Activated naive CD8-positive, alpha-beta T cell treated with anti-CD3 and anti-CD28 coated beads, Interleukin-2, amount 10 ng/mL, durations not matched to agents 7 days and 5 days (primary cell): Measurements from ENCODE around the gene TOX2. TPM values are rescaled to one million over a fixed set of nuclear protein-coding genes. Genes with fewer than 3 reads are reported as not detected.

Source experiments
- ATAC-seq: fragments of 150-1000 bp; cut with Tn5 transposase; one replicate; pipeline ENCODE4 v1.10.0; 2021; ENCODE audit warnings: low read depth, moderate library complexity
- POLR2A ChIA-PET: fragments of 350-600 bp; sonication (Branson Sonifier 250); formaldehyde crosslinking; loops from one replicate; lab custom pipeline; 2021; ENCODE audit warnings: antibody characterized with exemption; lab: Charles Lee
- DNase-seq: peaks from one replicate; pipeline ENCODE4 v3.0.0; 2021
- H3K27ac Mint-ChIP-seq: one replicate; pipeline ENCODE4 v1.8.0; 2022; ENCODE audit warnings: mild to moderate bottlenecking, mixed read lengths
- H3K27me3 Mint-ChIP-seq: one replicate; pipeline ENCODE4 v1.8.0; 2022; ENCODE audit warnings: mild to moderate bottlenecking, moderate library complexity, mixed read lengths
- H3K36me3 Mint-ChIP-seq: one replicate; pipeline ENCODE4 v1.8.0; 2021; ENCODE audit warnings: mild to moderate bottlenecking, mixed read lengths
- H3K4me1 Mint-ChIP-seq: one replicate; pipeline ENCODE4 v1.8.0; 2021; ENCODE audit warnings: mixed read lengths
- H3K4me3 Mint-ChIP-seq: one replicate; pipeline ENCODE4 v1.8.0; 2022; ENCODE audit warnings: mild to moderate bottlenecking, moderate library complexity, mixed read lengths
- H3K9me3 Mint-ChIP-seq: one replicate; pipeline ENCODE4 v1.8.0; 2021; ENCODE audit warnings: mixed read lengths
- total RNA-seq, 2 experiments: library from RNA; stranded (reverse); gene quantifications; one replicate each; pipeline ENCODE4 v1.2.3, GENCODE V29; 2021

TOX2 gene
- total RNA-seq, 2 experiments from 2014 or later: 0.26 to 0.44 TPM

- POLR2A ChIA-PET: no interaction called here
- H3K9me3 Mint-ChIP-seq: no peaks in the 10 kb centered on the region
- peaks cover 3% of the 10 kb centered on the region for H3K36me3 Mint-ChIP-seq
- no peak for ATAC-seq
- peaks cover 44% of the 10 kb centered on the region for H3K4me1 Mint-ChIP-seq
- H3K27me3 Mint-ChIP-seq: peaks cover 45% of the 10 kb centered on the region
- H3K4me3 Mint-ChIP-seq: no peak overlapping the region
- no peak overlapping the region for H3K27ac Mint-ChIP-seq
- no peak for DNase-seq
Measured at GRCh38 chr20:44021186-44021585, 106.5 kb downstream of the TOX2 start.

GRCh38 chr20:44021900-44022299 lies 107.2 kb downstream of the TOX2 start:
- POLR2A ChIA-PET: no interaction called here
- Mint-ChIP-seq H3K27ac (no peak overlapping the region), H3K9me3 (no peaks in the 10 kb centered on the region), H3K4me1 (peaks cover 44% of the 10 kb centered on the region), H3K36me3 (peaks cover 3% of the 10 kb centered on the region), H3K27me3 (peaks cover 44% of the 10 kb centered on the region), H3K4me3 (no peak overlapping the region)
- DNase-seq (no peak), ATAC-seq (no peak)

GRCh38 chr20:44022464-44022863 lies 107.8 kb downstream of the TOX2 start:
- POLR2A ChIA-PET: no interaction called here
- Mint-ChIP-seq H3K4me1 (peaks cover 46% of the 10 kb centered on the region), H3K36me3 (peaks cover 3% of the 10 kb centered on the region), H3K27me3 (peaks cover 43% of the 10 kb centered on the region), H3K27ac (no peak overlapping the region), H3K4me3 (no peak overlapping the region), H3K9me3 (no peaks in the 10 kb centered on the region)
- DNase-seq (no peak), ATAC-seq (no peak)

GRCh38 chr20:44023515-44024371 lies 109.1 kb downstream of the TOX2 start:
- ATAC-seq (no peak), DNase-seq (no peak)
- peaks cover 50% of the 10 kb centered on the region for H3K4me1 Mint-ChIP-seq
- H3K4me3 Mint-ChIP-seq: no peak overlapping the region
- H3K27me3 Mint-ChIP-seq: peaks cover 43% of the 10 kb centered on the region
- no peaks in the 10 kb centered on the region for H3K9me3 Mint-ChIP-seq
- H3K27ac Mint-ChIP-seq: no peak overlapping the region
- POLR2A ChIA-PET: interaction anchor here (0.8 kb wide), 1 partner anchor 84 kb away, joined by 6 read pairs; no protein-coding TSS in a partner anchor
- H3K36me3 Mint-ChIP-seq: peaks cover 3% of the 10 kb centered on the region

GRCh38 chr20:44024820-44025580 lies 110.3 kb downstream of the TOX2 start:
- ATAC-seq (no peak), DNase-seq (no peak)
- H3K36me3 Mint-ChIP-seq: peaks cover 3% of the 10 kb centered on the region
- H3K27me3 Mint-ChIP-seq: peaks cover 44% of the 10 kb centered on the region
- no peak overlapping the region for H3K27ac Mint-ChIP-seq
- H3K4me1 Mint-ChIP-seq: peaks cover 50% of the 10 kb centered on the region
- H3K4me3 Mint-ChIP-seq: no peak overlapping the region
- POLR2A ChIA-PET: no interaction called here
- no peaks in the 10 kb centered on the region for H3K9me3 Mint-ChIP-seq

- no peak for DNase-seq
- Mint-ChIP-seq H3K9me3 (no peaks in the 10 kb centered on the region), H3K4me3 (no peak overlapping the region), H3K27ac (no peak overlapping the region), H3K27me3 (peaks cover 44% of the 10 kb centered on the region), H3K36me3 (peaks cover 7% of the 10 kb centered on the region), H3K4me1 (peaks cover 51% of the 10 kb centered on the region)
- no peak for ATAC-seq
- POLR2A ChIA-PET: interaction anchor here (0.6 kb wide), 1 partner anchor 235 kb away, joined by 4 read pairs; no protein-coding TSS in a partner anchor
Measured at GRCh38 chr20:44025756-44026155, 111.1 kb downstream of the TOX2 start.

- DNase-seq (no peak), ATAC-seq (no peak)
- peaks cover 46% of the 10 kb centered on the region for H3K27me3 Mint-ChIP-seq
- H3K4me3 Mint-ChIP-seq: no peak overlapping the region
- H3K36me3 Mint-ChIP-seq: peaks cover 9% of the 10 kb centered on the region
- POLR2A ChIA-PET: interaction anchor here (0.6 kb wide), 1 partner anchor 72 kb away, joined by 4 read pairs; no protein-coding TSS in a partner anchor
- H3K4me1 Mint-ChIP-seq: peaks cover 48% of the 10 kb centered on the region
- no peaks in the 10 kb centered on the region for H3K9me3 Mint-ChIP-seq
- peak overlapping the region; percentile 17 for H3K27ac Mint-ChIP-seq
Measured at GRCh38 chr20:44026647-44027342, 112.1 kb downstream of the TOX2 start.

GRCh38 chr20:44027343-44028002 lies 112.8 kb downstream of the TOX2 start:
- Mint-ChIP-seq H3K27me3 (peaks cover 49% of the 10 kb centered on the region), H3K4me1 (peaks cover 50% of the 10 kb centered on the region), H3K27ac (peak overlapping the region; percentile 13), H3K9me3 (no peaks in the 10 kb centered on the region), H3K36me3 (peaks cover 9% of the 10 kb centered on the region), H3K4me3 (no peak overlapping the region)
- DNase-seq (no peak), ATAC-seq (no peak)
- POLR2A ChIA-PET: interaction anchor here (2.5 kb wide), 1 partner anchor 85 kb away, joined by 7 read pairs; no protein-coding TSS in a partner anchor

- Mint-ChIP-seq H3K36me3 (peaks cover 8% of the 10 kb centered on the region), H3K27ac (peak overlapping the region; percentile 94), H3K4me1 (peaks cover 52% of the 10 kb centered on the region), H3K27me3 (peaks cover 45% of the 10 kb centered on the region), H3K9me3 (no peaks in the 10 kb centered on the region), H3K4me3 (peak overlapping the region; percentile 84)
- ATAC-seq: no peak
- no peak for DNase-seq
- POLR2A ChIA-PET: interaction anchor here (0.6 to 2.5 kb wide), 5 partner anchors 8 to 383 kb away, joined by 3 to 15 read pairs (median 4); no protein-coding TSS in a partner anchor
Measured at GRCh38 chr20:44028003-44028730, 113.5 kb downstream of the TOX2 start.

GRCh38 chr20:44028868-44029847 lies 114.5 kb downstream of the TOX2 start:
- POLR2A ChIA-PET: interaction anchor here (0.6 to 2.5 kb wide), 6 partner anchors 9 to 382 kb away, joined by 3 to 15 read pairs (median 4); no protein-coding TSS in a partner anchor
- DNase-seq (peak; percentile 62), ATAC-seq (peak; percentile 90)
- Mint-ChIP-seq H3K27me3 (peaks cover 39% of the 10 kb centered on the region), H3K4me3 (peak overlapping the region; percentile 84), H3K36me3 (peaks cover 9% of the 10 kb centered on the region), H3K9me3 (no peaks in the 10 kb centered on the region), H3K4me1 (peaks cover 55% of the 10 kb centered on the region), H3K27ac (peak overlapping the region; percentile 94)

- peaks cover 2% of the 10 kb centered on the region for H3K9me3 Mint-ChIP-seq
- H3K4me3 Mint-ChIP-seq: peak overlapping the region; percentile 41
- POLR2A ChIA-PET: interaction anchor here (1.0 to 2.5 kb wide), 6 partner anchors 10 to 189 kb away, joined by 3 to 15 read pairs (median 4); no protein-coding TSS in a partner anchor
- no peak for DNase-seq
- peaks cover 42% of the 10 kb centered on the region for H3K27me3 Mint-ChIP-seq
- peaks cover 61% of the 10 kb centered on the region for H3K4me1 Mint-ChIP-seq
- peaks cover 11% of the 10 kb centered on the region for H3K36me3 Mint-ChIP-seq
- ATAC-seq: no peak
- peak overlapping the region; percentile 26 for H3K27ac Mint-ChIP-seq
Measured at GRCh38 chr20:44029848-44030230, 115.2 kb downstream of the TOX2 start.
